Measurements from ENCODE around the gene HOXD3. TPM values are rescaled to one million over a fixed set of nuclear protein-coding genes. Genes with fewer than 3 reads are reported as not detected.

HOXD3 gene
- total and polyA plus RNA-seq, 2 experiments from 2014 or later = not detected

GRCh38 chr2:176147800-176148496 lies 9.2 kb upstream of the HOXD3 start:
- Histone ChIP-seq H3K4me2 (0 out of 2 replicates have a peak overlapping the region, but pooled peaks have one; percentile 24), H3K9me2 (ENCODE audit: insufficient read depth) (no peaks in the 10 kb centered on the region), H3K36me3 (ENCODE audit: insufficient read depth) (no peaks in the 10 kb centered on the region), H4K20me1 (replicated peaks; ENCODE audit: insufficient read depth) (peaks cover 39% of the 10 kb centered on the region), H3F3A (replicated peaks; ENCODE audit: low read depth) (peaks cover 20% of the 10 kb centered on the region; the same call in 1 of the 2 replicates), H3K4me1 (ENCODE audit: insufficient read depth) (peaks cover 17% of the 10 kb centered on the region), H3K27ac (ENCODE audit: low read depth) (no peak overlapping the region), H3K27me3 (ENCODE audit: insufficient read depth) (peaks cover 100% of the 10 kb centered on the region), H2AFZ (no peak overlapping the region), H3K4me3 (no peak overlapping the region), H3K79me2 (replicated peaks; ENCODE audit: insufficient read depth) (no peaks in the 10 kb centered on the region)
- DNase-seq (ENCODE audit: low spot score) = peak; percentile 68
- Mint-ChIP-seq H3K9me3 (0 out of 3 replicates have a peak, but pooled peaks cover 2% of the 10 kb centered on the region), H3K27ac (no peak overlapping the region), H3K4me3 (peak overlapping the region; percentile 31; the same call in 1 of the 3 replicates), H3K36me3 (ENCODE audit: low read depth) (no peaks in the 10 kb centered on the region), H3K27me3 (ENCODE audit: insufficient read depth, low read depth, poor library complexity) (peaks cover 99% of the 10 kb centered on the region), H3K4me1 (peaks cover 15% of the 10 kb centered on the region)
- peak; percentile 100 for TF ChIP-seq EZH2 (IDR thresholded peaks at IDR 0.05; ENCODE audit: low read depth, unreplicated experiment)
- TF ChIP-seq ZNF114 (CRISPR knock-in tag; IDR thresholded peaks at IDR 0.05) = no peak
- peak; percentile 93 for TF ChIP-seq EZH2phosphoT487 (IDR thresholded peaks at IDR 0.05; ENCODE audit: unreplicated experiment)
- peak; percentile 23 for ATAC-seq

- Histone ChIP-seq H4K20me1 (replicated peaks; ENCODE audit: insufficient read depth) (peaks cover 46% of the 10 kb centered on the region), H3K36me3 (ENCODE audit: insufficient read depth) (no peaks in the 10 kb centered on the region), H3K79me2 (replicated peaks; ENCODE audit: insufficient read depth) (no peaks in the 10 kb centered on the region), H2AFZ (no peak overlapping the region), H3F3A (replicated peaks; ENCODE audit: low read depth) (peaks cover 20% of the 10 kb centered on the region; the same call in 1 of the 2 replicates), H3K27me3 (ENCODE audit: insufficient read depth) (peaks cover 100% of the 10 kb centered on the region), H3K4me1 (ENCODE audit: insufficient read depth) (peaks cover 17% of the 10 kb centered on the region), H3K4me2 (0 out of 2 replicates have a peak overlapping the region, but pooled peaks have one; percentile 24), H3K27ac (ENCODE audit: low read depth) (no peak overlapping the region), H3K4me3 (no peak overlapping the region), H3K9me2 (ENCODE audit: insufficient read depth) (no peaks in the 10 kb centered on the region)
- no peak overlapping the region for H3K27ac Mint-ChIP-seq
- TF ChIP-seq, protein P1, sequence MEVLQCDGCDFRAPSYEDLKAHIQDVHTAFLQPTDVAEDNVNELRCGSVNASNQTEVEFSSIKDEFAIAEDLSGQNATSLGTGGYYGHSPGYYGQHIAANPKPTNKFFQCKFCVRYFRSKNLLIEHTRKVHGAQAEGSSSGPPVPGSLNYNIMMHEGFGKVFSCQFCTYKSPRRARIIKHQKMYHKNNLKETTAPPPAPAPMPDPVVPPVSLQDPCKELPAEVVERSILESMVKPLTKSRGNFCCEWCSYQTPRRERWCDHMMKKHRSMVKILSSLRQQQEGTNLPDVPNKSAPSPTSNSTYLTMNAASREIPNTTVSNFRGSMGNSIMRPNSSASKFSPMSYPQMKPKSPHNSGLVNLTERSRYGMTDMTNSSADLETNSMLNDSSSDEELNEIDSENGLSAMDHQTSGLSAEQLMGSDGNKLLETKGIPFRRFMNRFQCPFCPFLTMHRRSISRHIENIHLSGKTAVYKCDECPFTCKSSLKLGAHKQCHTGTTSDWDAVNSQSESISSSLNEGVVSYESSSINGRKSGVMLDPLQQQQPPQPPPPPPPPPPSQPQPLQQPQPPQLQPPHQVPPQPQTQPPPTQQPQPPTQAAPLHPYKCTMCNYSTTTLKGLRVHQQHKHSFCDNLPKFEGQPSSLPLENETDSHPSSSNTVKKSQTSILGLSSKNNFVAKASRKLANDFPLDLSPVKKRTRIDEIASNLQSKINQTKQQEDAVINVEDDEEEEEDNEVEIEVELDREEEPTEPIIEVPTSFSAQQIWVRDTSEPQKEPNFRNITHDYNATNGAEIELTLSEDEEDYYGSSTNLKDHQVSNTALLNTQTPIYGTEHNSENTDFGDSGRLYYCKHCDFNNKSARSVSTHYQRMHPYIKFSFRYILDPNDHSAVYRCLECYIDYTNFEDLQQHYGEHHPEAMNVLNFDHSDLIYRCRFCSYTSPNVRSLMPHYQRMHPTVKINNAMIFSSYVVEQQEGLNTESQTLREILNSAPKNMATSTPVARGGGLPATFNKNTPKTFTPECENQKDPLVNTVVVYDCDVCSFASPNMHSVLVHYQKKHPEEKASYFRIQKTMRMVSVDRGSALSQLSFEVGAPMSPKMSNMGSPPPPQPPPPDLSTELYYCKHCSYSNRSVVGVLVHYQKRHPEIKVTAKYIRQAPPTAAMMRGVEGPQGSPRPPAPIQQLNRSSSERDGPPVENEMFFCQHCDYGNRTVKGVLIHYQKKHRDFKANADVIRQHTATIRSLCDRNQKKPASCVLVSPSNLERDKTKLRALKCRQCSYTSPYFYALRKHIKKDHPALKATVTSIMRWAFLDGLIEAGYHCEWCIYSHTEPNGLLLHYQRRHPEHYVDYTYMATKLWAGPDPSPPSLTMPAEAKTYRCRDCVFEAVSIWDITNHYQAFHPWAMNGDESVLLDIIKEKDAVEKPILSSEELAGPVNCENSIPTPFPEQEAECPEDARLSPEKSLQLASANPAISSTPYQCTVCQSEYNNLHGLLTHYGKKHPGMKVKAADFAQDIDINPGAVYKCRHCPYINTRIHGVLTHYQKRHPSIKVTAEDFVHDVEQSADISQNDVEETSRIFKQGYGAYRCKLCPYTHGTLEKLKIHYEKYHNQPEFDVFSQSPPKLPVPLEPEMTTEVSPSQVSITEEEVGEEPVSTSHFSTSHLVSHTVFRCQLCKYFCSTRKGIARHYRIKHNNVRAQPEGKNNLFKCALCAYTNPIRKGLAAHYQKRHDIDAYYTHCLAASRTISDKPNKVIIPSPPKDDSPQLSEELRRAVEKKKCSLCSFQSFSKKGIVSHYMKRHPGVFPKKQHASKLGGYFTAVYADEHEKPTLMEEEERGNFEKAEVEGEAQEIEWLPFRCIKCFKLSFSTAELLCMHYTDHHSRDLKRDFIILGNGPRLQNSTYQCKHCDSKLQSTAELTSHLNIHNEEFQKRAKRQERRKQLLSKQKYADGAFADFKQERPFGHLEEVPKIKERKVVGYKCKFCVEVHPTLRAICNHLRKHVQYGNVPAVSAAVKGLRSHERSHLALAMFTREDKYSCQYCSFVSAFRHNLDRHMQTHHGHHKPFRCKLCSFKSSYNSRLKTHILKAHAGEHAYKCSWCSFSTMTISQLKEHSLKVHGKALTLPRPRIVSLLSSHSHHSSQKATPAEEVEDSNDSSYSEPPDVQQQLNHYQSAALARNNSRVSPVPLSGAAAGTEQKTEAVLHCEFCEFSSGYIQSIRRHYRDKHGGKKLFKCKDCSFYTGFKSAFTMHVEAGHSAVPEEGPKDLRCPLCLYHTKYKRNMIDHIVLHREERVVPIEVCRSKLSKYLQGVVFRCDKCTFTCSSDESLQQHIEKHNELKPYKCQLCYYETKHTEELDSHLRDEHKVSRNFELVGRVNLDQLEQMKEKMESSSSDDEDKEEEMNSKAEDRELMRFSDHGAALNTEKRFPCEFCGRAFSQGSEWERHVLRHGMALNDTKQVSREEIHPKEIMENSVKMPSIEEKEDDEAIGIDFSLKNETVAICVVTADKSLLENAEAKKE (CRISPR knock-in tag; IDR thresholded peaks at IDR 0.05) = no peak
- TF ChIP-seq NANOG (IDR thresholded peaks at IDR 0.05; ENCODE audit: borderline replicate concordance) = no peak
- no peak for TF ChIP-seq CREB1 (CRISPR knock-in tag; IDR thresholded peaks at IDR 0.05; ENCODE audit: low read depth)
- no peak for TF ChIP-seq REST (IDR thresholded peaks at IDR 0.05; ENCODE audit: unreplicated experiment)
- no peak for TF ChIP-seq STAT1 (IDR thresholded peaks at IDR 0.05; ENCODE audit: unreplicated experiment)
- no peak for TF ChIP-seq ETS1 (IDR thresholded peaks at IDR 0.05)
- TF ChIP-seq EZH2 (IDR thresholded peaks at IDR 0.05; ENCODE audit: low read depth, unreplicated experiment) = peak; percentile 82
- DNase-seq (ENCODE audit: low spot score) = peak; percentile 13
- no peaks in the 10 kb centered on the region for H3K36me3 Mint-ChIP-seq (ENCODE audit: low read depth)
- no peak overlapping the region for H3K4me3 Mint-ChIP-seq
- peaks cover 15% of the 10 kb centered on the region for H3K4me1 Mint-ChIP-seq
- H3K27me3 Mint-ChIP-seq (ENCODE audit: insufficient read depth, low read depth, poor library complexity) = peaks cover 99% of the 10 kb centered on the region
- H3K9me3 Mint-ChIP-seq = 0 out of 3 replicates have a peak, but pooled peaks cover 2% of the 10 kb centered on the region
- ATAC-seq = no peak
Measured at GRCh38 chr2:176148751-176149421, 8.2 kb upstream of the HOXD3 start.
